ENCODE measurements around the gene NUP58.

The NUP58 gene, protein sequence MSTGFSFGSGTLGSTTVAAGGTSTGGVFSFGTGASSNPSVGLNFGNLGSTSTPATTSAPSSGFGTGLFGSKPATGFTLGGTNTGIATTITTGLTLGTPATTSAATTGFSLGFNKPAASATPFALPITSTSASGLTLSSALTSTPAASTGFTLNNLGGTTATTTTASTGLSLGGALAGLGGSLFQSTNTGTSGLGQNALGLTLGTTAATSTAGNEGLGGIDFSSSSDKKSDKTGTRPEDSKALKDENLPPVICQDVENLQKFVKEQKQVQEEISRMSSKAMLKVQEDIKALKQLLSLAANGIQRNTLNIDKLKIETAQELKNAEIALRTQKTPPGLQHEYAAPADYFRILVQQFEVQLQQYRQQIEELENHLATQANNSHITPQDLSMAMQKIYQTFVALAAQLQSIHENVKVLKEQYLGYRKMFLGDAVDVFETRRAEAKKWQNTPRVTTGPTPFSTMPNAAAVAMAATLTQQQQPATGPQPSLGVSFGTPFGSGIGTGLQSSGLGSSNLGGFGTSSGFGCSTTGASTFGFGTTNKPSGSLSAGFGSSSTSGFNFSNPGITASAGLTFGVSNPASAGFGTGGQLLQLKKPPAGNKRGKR

DNA sequence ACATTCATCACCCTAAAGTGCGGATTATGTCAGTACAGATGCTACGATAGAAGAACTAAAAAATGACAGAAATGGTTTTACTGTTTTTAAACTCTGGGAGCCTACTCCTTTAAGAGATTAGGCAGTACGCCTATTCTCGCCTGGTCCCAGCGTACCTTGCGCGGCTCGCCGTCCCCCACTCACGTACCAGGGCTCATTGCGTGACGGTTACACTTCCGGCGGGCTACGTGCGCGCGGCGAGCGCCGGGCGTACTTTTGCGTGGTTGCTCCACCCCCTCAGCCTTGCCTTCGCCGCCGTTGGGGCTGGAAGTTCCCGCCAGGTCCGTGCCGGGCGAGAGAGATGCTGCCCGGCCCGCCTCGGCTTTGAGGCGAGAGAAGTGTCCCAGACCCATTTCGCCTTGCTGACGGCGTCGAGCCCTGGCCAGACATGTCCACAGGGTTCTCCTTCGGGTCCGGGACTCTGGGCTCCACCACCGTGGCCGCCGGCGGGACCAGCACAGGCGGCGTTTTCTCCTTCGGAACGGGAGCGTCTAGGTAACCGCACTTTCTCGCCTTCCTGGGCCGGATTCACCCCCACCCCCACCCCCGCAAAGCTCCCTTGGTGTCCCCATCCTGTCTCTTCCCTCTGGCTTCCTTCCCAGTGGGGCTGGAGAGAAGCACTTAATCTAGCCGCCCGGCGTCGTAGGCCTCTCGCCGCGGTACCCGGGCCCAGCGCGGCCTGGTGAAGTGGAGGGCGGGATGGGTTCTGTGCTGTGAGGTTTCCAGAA is at the start of gene NUP58:
Gene NUP58, plus strand, starts transcription at position 279 of the 767 bp plus-strand sequence. Its CDS starts 149 bp downstream, at position 428.
- DNase-seq (ENCODE audit: low read depth), result peak; percentile 88

DNA sequence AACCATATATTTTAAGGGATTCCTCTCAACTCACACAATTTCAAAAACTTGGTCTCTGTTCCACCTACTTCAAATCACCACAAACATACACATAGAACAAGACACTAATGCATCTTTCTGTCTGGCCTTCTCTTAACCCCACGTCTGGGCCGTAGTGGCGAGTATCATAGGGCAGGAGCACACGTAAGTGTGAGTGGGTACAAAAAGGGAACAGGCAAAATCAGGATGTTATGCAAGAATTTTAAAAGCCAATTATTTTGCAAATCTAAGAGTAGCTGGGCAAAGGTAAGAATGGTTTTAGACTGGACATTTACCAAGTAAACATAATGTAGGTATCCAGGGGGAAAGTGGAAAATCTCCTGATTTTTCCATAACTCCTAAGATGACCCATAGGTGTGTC is 49.2 kb upstream of the NUP58 start:
- no peak for DNase-seq (ENCODE audit: low read depth)

DNA sequence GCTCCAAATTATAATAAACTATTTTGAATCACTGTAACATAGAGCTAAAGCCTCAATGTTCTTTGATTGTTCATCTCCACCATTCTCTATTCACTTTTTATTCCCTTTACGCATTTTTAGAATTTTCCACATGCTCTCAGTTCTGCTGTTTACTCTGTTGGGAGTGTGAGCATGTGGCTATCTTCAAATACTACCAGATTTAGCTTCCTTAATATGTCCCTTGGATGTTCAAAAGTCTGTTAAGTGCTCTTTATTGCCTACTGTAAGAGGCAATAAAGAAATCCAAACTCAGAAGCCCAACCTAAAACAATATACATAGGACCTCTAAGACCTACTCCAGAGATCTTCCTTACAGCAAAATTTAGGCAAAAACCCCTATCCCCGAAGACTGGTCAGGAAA is 48.7 kb upstream of the NUP58 start:
- no peak for DNase-seq (ENCODE audit: low read depth)

DNA sequence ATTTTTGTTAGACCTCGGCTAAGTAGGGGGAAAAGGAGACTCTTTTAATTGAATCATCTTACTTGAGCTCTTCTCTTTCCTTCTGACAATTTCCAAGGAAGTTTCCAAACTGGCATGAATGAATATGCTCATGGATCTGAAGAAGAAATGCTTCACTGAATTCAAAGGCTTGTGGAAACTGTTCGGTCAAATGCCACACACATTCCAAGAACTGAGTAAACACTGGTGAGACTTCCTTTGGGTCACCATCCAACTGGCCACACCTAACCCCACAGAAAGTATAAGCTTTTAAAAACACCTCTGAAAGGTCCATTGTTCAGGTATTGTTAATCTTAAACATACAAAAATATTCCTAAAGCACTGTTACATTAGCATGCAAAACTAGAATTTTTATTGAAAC is 47.7 kb upstream of the NUP58 start:
- DNase-seq (ENCODE audit: low read depth), result no peak

DNA sequence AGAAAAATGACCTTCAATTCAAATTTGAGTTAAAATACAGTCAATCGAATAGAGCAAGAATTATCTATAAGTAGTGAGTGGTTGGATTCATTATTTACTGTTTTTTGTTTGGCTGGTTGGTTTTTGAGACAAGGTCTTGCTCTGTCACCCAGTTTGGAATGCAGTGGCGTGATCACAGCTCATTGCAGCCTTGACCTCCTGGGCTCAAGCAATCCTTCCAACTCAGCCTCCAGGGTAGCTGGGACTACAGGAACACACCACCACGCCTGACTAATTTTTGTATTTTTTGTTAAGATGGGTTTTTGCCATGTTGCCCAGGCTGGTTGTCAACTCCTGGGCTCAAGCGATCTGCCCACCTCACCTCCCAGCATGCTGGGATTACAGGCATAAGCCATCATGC is 39.2 kb upstream of the NUP58 start:
- no peak for DNase-seq (ENCODE audit: low read depth)

DNA sequence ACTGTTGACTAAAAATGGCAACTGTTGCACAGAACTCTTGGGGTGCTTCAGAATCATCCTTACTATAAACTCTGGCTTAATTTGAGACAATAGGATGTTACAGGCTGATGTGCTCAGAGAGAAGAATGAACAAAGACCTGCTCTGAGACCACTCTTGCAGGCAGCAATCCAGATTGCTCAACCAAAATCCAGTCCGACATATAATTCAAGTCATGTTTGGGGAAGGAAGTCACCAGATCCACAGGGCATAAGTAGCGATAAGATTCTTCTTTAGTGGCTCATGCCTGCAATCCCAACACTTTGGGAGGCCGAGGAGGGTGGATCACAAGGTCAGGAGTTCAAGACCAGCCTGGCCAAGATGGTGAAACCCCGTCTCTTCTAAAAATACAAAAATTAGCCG is 34.7 kb upstream of the NUP58 start:
- no peak for DNase-seq (ENCODE audit: low read depth)

DNA sequence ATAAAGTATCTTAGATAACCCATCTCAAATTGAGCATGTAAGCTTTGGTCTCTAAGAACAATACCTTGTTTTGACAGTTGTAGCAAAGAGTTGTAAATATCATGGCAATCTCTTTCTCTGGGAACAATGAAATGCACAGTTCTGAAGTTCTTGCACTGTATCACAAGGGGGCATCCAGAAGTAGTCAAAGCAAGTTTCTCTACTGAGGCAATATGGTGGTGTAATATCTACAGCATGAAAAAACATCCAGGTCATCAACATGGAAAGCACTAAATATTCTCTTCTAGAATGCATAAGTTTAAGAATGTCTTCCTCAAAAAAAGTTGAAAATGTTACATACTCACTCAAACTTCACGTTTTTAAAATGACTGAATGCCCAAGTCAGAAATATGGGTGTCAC is 33.7 kb upstream of the NUP58 start:
- DNase-seq (ENCODE audit: low read depth), result no peak

DNA sequence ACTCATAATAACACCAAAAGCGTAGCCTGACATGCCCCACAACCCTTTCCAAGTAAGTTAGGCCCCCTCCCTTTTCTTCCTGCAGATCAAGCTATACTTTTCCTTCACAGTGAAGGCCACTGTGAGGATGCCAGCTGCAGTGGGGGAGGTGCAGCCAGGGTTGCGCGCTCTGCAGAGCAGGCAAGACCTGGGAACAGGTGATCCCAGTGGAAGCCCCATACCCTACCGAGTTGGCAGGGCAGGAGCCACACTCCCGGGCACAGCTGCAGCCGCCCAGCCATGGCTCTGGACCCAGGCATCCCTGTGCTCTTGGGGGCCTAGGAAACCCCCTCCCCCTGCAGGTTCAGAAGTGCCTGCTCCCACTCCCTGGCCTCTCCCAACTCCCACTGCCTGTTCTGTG is 32.9 kb upstream of the NUP58 start:
- no peak for DNase-seq (ENCODE audit: low read depth)

DNA sequence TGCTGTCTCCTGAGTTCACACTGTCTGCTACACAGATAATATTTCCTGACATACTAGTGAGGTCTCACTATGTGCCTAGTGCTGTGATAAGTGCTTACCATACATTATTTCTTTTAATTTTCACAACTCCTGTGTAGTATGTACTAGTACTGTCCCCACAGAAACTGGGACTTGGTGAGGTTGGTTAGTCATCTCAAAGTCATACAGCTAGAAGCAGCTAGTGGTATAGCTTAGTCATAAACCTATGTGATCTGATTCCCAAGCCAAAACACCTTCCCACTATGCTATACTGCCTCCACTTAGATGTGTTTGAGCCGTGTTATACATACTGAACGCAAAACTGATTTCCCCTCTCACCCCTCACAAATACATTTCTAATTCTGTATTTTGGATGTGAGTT is 24.7 kb upstream of the NUP58 start:
- no peak for DNase-seq (ENCODE audit: low read depth)

DNA sequence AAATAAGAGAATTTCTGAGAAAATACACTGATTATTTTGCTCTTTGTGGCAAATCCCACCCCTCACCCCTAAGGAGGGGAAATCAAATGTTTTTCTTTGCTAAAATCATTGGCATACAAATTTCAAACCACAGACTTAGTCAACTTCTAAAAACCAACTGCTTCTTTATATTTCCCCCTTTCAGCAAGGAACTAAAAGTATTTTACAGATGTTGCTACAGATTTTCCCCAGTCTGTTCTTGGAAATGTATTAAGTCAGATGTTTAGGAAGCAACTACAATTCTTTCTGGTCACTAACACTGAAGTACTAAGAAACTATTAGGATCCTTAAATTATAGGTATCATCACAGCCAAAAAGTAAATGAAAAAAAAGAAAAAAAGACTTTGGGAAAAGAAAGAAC is 21.0 kb upstream of the NUP58 start:
- DNase-seq (ENCODE audit: low read depth), result no peak

DNA sequence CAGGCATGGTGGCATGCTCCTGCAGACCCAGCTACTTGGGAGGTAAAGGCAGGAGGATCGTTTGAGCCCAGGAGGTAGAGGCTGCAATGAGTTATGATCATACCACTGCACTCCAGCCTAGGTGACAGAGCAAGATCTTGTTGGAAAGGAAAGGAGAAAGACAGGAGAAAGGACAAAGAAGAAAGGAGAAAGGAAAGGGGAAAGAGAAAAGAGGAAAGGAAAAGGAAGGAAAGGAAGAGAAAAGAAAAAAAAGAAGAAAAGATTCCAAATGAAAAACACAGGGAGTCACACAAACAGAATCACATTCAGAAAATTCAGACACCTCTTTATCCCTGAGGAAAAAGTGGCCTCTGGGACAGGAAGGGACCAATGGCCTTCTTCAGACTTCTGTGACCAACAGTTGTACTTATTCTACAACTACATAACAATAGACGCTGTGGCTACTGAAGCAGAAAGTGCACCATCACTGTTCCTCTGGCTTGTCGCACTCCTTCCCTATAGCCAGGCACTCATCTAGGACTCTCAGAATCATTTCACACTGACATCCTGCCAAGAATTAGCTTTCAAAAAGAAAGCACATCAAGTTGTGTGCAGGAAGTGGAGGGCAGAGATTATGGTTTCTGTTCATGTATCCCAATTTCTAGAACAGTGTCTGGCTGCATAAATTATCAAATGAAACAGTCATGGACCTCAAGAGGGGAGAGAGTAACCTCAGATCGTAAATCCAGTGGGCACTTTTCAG is 20.1 kb upstream of the NUP58 start:
- DNase-seq (ENCODE audit: low read depth), result no peak

DNA sequence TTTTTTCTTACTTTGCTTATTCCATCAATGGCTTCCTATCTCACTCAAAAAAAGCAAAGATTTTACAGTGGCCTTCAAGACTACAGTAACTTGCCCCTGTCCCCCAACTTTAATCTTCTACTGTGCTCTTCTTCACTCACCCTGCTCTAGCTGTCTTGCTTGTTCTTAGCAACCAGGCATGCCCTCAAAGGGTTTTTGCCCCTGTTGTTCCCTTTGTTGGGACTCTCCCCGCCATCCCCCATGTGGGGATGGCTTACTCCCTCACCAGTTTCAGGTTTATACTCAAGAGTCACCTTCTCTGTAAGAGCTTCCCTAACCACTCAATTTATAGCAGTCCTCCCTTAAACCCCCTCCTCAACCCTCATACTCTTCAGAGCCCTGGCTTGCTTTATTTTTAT is 19.5 kb upstream of the NUP58 start:
- no peak for DNase-seq (ENCODE audit: low read depth)

DNA sequence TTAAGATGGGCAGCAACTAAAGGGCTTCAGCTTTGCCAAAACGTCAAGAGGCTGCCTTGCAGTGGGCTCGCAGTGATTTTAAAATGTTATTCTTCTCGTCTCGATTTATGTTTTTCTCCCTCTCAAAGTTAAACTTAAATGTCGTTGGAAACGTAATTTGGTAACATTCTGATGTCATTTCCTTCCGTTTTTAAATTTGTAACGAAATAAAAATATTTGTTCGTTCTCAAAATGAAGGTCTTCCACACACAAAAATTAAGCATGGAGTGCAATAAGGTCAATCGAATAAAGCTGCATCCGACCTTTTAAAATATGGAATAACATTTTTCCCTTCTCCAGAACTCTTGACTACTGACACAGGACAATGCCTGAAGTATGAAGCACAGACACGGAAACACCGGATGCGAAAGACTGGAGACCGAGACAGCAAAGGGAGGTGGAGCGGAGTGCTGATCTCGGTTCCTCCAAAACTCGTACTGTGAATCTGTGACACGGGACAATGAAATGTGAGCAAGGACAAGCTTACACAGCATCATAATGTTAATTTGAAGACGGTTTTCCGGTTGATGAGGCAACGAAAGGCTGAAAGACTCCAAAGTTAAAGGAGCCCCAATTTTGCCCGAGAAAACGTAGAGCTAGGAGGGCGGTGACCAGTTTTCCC is 15.0 kb upstream of the NUP58 start:
- no peak for DNase-seq (ENCODE audit: low read depth)

DNA sequence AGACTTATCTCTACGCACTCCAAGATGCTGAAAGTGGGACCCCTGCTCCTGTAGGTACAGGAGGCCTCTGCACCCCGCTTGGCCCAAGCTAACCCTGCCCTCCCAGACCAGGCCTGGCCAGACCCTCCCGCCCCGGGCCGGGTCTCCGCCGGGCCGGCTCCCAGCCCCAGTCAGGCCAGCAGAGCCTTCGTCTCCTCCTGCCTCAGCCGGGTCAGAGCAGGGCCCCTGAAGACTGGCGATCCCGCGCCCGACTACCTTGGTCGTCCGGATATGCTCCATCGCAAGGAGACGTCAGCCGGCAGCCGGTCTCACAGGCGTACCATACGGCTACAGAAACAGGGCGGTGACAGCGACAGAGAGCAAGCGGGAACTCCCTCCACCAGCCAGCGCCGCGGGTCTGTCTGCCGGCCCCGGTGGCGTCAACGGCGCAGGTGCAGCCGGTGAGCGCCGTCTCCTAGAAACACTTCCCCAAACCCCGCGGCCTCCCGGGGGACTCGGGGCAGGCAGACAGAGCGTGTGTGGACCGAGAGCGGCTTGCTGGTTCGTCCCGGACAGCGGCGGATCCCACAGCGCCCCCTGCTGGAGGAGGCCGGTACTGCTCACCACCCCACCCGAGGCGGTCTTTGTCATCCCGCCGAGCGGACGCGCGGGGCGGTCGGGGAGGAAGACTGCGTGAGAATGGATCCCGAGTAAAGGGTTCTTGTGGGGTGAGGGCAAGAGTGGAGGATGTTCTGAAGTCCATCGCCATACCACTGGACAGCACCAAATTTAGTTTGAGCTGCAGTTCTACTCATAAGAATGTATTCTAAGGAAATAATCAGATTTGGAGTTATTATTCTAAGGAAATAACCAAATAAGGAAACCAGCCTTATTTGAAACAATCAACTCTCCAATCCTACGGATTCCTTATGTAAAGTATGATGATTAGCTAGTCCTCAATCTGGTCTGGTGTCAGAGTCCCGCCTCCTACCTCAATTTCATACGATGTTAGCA is 14.2 kb upstream of the NUP58 start, which contains the start of gene MTMR6:
Gene MTMR6, minus strand, starts transcription at position 520 of the 993 bp plus-strand sequence. Its CDS starts 241 bp downstream, at position 279.
- DNase-seq (ENCODE audit: low read depth), result peak; percentile 57

DNA sequence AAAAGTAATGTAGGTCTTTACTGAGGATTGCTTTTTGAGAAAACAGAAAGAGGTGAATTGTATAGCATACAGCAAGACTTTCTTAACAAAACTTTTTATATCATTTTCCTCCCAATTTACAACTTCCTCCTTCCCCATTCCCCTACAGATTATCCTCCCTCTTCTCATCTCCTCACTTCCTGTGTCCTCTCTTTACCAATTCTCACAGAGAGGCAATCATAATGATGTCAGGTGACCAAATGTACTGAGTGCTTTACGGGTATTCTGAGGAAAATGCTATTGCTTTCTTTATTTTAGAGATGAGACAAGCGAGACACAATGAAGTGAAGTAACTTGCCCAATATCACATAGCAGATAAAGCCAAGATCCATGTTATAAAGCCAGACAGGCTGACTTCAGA is 12.5 kb upstream of the NUP58 start:
- no peak for DNase-seq (ENCODE audit: low read depth)

DNA sequence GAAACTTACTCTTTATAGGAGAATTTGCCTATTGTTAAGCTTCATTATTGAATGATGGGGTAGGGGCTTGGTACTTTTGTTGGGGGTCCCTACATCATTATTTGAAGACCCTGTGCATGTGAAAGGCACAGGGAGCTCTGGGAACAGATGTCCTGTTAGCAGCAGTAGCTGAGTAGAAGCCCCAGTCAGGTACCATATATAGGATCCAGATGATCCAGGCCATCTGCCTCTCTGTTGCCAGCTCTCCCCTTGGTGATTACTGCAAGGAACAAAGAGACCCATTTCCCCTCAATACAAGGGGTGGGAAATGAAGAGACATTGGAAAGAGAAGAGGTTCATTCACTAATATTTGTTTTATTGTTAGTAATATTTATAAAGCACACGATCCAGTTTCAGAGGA is 9.7 kb upstream of the NUP58 start:
- DNase-seq (ENCODE audit: low read depth), result no peak

DNA sequence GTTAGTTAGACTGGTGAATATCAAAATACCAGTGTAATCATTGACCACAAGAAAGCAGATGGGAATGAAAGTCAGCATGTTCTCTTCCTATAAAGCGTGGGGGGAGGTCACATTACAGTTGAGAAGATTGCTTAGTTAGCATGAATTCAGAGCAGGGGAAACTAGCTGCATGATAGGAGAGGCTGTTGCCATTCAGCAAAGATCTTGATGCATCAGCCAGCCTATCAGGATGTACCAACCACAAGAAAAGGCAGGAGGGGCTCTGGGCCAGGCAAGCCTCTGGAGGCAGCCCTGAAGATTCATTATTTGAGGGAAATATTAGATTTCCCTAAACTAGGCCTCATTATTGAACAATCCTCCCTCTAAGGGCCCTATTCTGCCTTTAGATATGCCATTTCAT is 9.1 kb upstream of the NUP58 start:
- DNase-seq (ENCODE audit: low read depth), result no peak

DNA sequence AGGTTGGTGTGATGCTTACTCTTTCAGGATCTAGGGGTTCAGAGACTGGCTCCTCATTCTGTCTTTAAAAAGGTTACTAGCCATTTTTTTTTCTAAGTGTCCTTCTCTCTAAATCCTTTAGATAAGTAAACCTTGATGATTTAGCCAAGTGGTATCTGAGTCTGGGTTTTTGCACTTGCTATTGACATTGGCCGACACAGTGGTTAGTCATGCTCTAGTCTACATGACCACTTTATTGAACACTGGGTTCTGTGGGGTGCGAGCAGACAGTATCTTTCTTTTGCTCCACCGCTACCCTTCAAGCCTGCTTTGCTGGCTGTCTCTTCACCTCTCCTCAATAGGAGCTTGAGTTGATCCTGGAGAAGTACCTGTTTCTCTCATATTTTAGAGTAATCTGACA is 6.2 kb upstream of the NUP58 start:
- DNase-seq (ENCODE audit: low read depth), result no peak

DNA sequence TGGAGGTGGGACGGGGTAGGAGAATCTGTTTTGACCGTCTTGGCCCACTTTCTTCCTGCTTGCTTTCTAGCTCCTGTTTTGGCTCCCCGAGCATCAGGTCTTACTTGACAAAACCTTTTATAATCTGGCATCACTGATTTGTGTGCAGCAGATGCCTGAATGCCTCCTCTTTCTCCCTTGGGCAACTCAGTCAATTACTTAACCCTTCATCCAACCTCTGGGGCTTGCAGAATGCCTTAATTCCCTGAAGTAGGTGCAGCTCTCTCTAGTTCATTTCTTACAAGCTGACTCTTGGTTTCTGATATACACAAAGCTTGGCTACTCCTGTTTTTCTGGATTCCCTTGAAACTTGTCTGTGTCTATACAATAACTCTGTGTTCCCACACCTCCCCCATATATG is 5.7 kb upstream of the NUP58 start:
- DNase-seq (ENCODE audit: low read depth), result no peak

DNA sequence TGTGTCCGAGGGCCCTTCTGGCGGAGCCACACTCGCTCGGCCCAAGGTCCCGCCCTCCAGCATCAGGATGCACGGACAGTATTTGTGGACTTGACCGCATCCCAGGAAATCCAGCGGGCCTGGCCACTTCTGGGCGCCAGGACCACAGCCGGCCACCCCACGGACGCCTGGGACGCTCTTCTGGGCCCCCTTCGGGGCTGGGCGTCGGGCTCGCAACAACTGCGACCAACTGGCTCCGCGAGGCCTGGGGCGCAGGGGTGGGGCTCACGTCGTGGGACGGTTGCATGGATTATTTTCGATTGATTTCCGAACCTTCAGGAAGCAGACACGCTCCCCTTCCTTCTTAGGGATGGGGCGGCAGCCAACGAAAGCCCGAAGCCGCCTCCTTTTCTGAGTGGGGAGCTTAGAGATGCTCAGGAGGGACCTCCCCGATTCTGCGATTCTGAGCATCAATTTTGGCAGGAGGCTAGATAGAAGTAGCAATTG is 521 bp upstream of the NUP58 start:
- DNase-seq (ENCODE audit: low read depth), result no peak

All from GM04504 (cell line).